HG03025 (cell line): Measurements from ENCODE around the gene KMT2D.
"Not testable (repeated sequence)": the region's sequence is repeated elsewhere in the genome, so short reads cannot be mapped to it uniquely, and the experiment has no call there.

Experiments
- ATAC-seq: cut with Tn5 transposase; IDR thresholded peaks from one replicate; pipeline ENCODE4 v1.9.1; 2021; ENCODE audit warnings: mild to moderate bottlenecking, moderate library complexity; ENCODE audit not compliant: unreplicated experiment, low FRiP score

The KMT2D gene

DNA sequence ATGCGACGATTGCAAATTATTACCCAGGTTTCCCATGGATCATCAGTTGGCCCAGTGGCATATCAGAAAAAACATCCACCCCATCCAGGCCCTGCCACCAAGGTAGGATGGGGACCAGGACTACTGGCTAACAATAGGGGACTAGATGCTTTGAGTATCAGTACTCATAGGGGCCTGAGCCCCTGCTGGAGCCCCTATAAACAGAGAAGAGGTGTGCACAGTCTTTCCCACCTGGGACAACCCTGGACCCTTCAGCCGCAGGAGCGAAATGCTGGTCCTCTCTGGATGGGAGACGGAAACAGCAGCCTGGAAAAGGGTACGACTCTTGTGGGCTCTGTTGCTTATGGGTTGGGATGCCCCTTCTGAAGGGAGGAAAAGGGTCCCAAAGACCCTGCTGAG lies 28.3 kb upstream of the KMT2D start:
- no peak for ATAC-seq

DNA sequence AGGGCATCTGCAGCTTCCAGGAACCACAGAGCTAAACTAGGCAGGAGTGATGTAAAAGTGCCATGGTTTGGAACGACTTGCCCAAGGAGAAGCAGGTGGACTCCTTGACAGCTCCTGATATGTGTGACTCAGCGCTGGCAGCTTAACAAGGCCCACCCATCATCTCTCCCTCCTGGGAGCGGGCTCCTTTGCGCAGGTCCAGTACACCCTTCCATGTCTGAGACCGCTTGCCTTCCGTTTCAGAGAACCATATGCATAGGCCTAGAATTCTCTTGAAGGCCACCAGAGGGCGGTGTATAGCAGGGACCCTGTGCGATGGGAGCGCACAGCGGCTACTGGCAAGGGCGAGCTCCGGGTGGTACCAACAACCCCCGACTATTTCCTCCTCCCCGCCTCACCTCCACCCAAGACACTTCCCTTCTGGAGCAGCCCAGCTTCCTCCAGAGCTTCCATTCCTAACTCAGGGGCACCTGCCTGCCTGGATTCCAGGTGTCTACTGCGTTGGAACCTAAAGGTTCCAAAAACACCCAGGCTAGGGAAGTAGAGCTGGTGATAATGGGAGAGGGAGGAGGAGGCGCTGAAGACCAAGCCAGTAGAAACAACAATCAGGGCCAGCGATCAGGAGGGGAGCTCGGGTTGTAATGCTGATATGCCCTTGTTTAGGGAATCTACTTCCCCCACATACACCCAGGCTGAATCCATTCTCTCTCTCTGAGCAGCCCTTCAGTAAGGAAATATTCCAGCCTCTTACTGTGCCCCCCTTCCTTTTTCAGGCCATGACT lies 27.7 kb upstream of the KMT2D start:
- no peak for ATAC-seq

DNA sequence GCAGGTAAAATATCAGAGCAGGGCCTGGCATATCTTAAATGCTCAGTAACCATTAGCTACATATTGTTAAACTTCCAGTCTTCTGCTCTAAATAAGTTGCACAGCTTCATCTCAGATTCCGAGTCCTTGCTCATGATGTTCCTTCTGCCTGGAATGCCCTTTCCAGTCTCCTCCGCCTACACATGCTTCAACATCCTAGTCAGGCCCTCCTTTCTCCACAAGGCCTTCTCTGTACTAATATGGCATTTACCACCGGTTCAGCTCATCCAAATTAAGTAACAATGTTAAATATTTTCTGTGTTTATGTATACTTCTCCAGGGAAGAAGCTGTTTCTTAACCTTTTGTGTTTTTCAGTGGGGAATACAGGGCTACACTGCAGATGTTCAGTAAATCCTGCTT lies 25.5 kb upstream of the KMT2D start:
- no peak for ATAC-seq

DNA sequence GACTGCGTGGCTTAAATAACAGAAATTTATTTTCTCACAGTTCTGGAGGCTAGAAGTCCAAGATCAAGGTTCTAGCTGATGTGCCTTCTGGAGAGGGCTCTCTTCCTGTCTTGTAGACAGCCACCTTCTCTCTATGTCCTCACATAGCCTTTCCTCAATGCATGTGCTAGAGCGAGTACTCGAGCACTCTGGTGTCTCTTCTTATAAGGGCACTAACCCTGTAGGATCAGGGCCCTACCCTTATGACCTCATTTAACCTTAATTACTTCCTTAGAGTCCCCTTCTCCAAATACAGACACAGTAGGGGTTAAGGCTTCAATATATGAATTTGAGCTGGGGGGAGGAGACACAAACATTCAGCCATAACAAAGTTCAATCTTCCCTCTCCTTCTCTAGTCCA lies 23.8 kb upstream of the KMT2D start:
- no peak for ATAC-seq

DNA sequence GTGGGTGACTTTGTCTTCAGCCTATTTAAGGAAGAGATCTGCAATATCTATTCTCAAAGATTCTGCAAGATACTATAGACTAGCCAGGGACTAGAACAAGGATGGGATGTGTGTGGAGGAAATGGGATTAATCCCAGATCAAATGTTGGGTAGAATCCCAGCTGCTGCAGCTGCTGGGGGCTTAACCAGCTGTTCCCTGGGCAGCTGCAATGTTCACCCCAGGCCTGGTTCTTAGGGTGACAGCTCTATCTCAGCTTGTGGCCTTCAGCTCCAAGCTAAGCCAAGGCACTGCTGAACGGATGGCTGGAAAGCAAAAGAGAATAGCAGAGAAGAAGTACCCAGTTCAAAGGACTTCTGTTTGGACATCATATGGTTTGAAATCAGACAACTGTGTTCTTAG lies 19.2 kb upstream of the KMT2D start:
- no peak for ATAC-seq

DNA sequence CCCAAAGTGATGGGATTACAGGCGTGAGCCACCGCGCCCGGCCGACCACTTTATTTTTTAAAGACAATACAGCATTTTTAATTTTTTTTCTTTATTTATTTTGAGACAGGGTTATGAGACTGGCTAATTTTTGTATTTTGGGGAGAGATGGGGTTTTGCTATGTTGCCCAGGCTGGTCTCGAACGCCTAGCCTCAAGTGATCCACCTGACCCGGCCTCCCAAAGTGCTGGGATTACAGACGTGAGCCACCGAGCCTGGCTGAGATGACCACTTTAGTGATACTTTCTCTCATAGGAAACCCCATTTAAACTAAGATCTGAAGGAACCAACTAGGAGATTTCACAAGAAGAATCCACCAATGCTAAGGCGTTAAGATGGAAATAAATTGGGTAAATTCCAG lies 10.4 kb upstream of the KMT2D start:
- no peak for ATAC-seq

DNA sequence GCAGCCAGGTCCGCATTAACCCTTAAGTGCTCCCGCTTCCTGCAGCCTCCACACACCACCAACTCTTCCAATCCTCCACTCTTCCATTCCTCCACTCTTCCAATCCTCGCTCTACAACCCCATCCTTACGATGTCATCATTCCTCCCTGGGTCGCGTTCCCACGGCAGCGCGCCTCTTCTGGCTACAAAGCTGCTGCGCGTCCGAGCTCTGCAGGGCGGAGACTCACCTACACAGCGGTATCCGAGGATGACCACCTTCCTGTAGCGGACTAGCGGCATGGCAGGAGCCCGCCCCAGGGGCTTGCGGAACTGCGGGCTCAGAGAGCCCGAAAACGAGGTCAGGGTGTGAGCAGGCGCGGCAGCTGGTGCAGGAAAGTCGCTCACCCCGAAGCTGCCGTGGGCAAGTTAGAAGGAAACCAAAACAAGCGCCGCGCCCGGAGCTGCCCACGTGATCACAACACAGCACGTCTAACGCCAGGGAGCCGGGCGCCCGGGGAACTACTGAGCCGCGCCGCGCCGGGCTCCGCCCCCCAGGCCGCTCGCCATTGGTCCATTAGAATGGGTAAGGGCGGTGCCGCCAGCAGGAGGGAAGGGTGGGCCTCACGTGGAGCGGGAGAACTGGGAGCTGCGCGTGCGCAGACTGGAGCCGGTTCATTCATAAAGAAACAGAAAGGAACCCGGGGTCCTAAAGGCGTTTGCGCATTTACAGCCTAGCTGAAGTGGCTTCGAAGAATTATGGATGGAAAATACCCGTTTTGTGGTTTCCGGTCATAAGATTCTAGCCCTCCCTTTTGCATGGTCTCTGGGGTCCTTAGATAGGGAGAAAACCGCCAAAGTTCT lies 9.1 kb upstream of the KMT2D start, which contains the start of gene RHEBL1:
TSS of gene RHEBL1 (minus strand) at position 473 of the 840 bp plus-strand sequence. CDS start at position 279, 194 bp downstream.
- peak; percentile 97 for ATAC-seq

DNA sequence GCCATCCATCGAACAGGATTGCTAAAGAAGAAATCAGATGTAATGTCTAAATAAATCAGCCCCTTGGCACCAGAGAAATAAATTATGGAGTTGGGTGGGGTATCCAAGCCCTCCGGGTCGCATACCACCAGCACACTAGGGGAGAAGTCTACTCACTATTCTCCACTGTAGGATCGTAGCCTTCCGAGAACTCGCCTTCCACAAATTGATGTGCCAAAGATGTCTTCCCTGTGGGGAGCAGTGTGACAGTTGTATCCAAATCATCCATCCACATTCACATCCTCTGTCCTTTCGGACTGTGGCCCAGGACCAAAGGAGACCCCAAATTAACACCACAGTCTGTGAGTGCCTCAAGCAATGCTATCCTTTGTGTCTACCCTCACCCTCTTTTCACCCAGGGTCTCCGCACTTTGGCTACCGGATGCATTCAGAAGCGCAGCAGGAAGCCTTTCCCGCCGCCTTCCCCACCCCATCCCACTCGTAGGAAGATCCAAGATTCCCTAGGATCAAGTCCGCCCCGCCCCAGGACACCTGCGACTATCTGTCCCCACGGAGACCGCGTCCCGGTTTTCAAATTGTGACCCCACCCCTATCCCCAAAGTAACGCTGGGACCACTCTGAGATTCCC lies 8.4 kb upstream of the KMT2D start:
- no peak for ATAC-seq

DNA sequence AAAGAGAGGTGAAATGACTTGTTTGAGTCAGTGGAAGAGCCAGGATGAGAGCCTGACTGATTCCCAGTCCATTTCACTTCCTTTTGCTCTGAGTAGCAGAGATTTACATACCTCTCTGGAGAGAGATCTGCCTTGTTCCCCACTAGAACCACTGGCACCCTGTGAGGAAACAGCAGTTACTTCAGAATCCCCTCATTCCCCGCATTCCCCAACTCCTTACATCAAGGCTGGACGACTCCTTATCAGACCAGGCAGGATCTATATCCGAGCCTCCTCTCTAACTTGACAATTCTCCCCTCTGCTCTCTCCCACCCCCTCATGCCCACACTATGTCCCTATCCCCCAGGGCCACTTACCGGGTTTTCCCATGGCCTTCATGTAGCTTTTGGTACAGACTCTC lies 5.5 kb upstream of the KMT2D start:
- no peak for ATAC-seq

DNA sequence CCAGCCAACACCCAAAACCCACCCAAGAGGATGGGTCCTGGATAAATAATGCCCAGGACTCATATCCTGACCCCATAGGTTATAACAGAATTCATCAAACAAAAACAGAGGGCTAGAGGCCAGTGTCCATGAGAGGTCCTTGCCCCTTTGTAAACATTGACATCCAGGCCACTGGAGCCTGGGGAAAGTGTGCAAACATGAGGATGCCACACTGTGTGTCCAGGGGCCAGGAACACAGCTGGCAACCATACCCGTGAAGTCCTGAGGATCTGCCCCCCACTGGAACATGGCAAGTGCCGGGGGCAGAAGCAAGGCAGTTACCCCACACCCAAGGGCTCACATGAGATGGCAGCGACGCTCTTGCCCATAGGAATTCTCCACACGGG lies 4.2 kb upstream of the KMT2D start:
- ATAC-seq: no peak

DNA sequence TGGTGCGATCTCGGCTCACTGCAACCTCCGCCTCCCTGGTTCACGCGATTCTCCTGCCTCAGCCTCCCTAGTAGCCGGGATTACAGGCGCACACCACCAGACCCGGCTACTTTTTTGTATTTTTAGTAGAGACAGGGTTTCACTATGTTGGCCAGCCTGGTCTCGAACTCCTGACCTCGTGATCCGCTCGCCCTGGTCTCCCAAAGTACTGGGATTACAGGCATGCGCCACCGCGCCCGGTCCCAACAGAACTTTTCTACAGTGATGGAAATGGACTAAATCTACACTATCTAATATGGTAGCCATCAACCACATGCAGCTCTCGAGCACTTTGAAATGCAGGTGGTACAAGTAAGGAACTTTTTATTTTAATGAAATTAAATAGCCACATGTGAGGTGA lies 1.3 kb upstream of the KMT2D start:
- not testable (repeated sequence) for ATAC-seq

DNA sequence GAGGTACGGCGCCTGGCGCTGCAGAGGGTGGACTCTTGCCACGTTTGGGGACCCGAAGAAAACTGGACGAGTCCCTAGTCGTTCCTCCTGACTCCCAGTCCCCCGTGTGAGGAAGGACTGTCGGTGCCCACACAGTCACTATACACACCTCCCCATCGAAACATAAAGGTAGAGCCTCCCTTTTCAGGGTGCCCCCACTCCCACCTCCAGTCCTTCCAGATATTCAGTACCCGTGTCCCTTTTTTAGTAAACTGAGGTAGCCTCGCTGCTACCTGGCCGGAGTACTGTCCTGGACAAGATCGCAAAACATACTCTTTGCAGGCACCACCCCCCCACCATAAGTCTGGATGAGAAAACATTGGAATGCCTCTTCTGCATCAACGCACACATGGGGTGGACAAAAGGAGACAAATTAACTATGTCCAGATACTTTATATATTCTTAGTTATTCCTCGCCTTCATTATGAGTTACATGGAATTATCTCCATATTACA lies 610 bp upstream of the KMT2D start:
- peak; percentile 17 for ATAC-seq

DNA sequence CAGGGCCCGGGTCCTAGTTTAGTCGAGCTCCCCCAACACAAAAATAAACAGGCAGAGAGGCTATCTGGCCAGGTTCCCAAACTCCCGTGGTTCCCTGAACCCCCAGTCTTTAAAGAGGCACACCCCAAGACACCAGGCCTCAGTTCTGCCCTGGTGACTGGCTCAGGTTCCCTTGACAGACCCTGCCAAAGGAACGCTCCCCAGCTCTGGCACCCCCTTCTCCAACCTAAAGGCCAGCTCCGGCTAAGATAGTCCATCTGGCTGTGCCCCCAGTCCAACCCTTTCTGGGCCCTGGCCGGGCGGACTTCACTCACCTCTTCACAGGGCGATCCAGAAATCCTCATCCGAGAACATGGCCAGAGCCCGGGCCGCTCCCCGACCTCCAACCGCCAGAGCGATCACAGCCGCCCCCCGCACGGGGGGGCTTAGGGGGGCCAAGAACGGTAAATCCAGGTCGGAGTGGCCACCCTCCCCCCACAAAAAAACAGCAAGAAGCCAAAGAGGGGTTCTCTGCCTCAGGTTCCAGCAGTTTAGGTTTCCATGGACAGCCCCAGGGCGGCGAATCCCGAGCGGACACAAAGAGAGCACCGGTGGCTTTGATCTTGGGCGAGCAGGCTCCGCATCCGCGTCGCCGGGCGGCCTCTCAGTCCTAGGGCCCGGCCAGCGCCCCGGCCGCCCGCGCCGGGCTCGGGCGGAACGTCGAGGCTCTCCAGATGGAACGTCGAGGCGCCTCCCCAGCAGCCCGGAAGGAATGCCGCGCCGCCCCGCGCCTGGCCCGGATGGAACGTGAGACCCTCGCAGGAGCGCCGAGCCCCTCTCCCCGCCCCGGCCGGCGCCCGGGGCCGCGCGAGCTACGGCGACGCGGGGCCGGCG lies 1.1 kb downstream of the KMT2D start:
- peak; percentile 9 for ATAC-seq

DNA sequence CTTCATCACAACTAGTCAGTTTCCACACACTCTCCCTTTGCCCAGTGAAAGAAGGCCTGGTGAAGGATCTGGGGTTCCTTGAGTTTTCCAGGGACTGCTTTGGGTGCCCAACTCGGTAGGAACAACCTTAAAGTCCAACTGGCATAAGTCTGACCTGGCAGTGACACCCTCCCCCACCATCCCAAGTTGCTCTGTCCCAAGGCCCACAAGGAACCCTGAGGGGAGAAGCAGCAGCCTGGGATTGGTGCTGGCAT lies 1.6 kb downstream of the KMT2D start:
- ATAC-seq: no peak

DNA sequence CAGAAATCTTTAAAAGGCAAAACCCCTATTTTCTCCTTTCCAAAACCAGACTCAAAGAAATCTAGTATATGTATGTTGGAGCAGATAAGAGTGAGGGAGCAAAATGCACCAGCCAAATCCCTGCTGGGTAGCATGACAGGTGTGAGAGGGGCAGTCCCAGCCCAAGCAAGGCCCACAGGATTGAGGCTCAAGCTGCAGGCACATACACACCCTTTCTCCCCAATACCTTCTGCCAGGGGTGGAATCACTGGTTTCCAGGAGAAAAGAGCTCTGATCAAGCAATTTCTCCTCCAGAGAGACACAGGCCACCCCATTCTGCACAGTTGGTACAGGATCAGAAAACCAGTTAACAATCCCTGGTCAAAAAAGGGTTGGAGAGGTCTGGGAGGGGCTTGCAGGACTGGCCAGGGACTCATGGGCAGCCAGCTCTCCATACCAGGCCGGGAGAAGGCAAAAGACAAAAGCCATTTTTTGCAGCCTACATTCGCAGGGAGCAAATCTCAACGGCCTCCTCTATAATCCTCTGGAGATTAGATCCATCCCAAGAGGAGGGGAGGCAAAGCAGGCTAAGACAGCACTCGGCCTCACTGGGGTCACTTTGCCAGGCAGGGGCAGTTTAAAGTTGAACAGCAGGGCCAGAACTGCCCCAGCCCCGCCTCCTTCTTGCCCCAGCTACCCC lies 2.1 kb downstream of the KMT2D start:
- ATAC-seq: no peak

DNA sequence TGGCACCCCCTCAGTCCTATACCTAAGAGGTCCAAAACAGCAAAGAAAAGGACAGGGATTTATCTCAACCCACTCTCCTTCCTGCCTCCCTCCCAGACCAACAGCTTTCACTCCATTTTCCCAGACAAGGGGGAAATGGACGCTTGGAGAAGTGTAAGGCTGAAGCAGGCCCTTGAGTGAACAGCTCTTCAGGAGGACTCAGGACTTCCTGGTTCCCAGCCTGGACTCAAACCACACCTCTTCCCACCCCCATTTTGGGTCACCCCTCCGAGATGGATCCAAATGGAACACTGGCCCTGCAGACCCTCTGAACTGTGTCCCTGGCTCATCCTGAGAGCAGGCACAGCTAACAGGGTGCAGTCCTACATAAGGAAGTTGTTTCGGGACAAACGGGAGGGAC lies 2.7 kb downstream of the KMT2D start:
- no peak for ATAC-seq

DNA sequence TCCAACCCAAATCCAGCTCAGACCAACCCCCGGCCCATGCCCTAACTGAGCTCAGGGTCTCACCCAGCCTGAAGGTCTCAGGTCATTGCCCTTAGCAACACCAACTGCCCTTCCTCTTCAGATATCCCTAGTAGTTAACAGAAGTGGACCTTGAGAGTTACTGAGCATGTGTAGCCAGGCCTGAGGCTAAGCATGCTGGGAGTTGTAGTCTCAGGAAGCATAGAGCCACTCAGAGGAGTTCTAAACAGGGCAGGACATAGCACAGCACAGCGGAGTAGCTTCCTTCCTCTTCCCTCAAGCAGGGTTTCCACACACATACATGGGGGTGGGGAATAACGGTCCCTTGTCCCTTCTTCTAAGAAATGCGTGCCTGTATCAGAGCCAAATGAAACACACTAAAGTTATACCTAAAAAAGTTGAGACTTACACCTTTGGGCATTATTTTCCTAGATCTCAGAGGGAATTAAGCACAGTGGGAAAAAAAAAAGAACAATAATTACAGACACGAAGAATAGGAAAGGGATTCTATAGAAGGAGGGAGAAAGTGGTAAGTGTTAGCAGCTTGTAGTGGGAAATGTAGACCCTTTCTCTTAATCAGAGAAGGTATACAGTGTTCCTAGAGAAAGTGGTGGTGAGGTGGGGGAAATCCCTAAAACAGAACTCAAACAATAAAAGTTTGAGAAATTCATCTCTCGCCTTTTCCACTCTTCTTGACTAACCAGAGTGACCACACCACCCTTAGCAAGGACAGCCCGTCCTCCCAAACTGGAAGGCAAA lies 4.4 kb downstream of the KMT2D start:
- peak; percentile 50 for ATAC-seq

DNA sequence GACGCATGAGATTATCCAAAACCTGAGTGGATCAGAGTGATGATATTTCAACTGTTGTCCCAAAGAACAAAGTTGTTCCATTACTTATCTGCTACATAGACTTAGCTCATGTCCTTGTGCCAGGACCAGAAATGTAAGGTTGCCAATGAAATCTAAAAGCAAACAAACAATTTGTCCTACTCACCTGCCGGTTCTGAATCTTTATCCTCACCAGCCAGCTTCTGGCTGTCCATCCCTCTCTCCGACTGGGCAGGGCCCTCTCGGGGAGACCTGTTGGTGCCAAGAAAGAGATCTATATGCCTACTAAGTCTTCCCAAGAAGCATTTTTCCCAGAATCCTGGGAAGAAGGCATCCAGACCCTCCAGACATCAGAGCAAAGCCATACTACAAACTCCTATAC lies 5.5 kb downstream of the KMT2D start:
- no peak for ATAC-seq

DNA sequence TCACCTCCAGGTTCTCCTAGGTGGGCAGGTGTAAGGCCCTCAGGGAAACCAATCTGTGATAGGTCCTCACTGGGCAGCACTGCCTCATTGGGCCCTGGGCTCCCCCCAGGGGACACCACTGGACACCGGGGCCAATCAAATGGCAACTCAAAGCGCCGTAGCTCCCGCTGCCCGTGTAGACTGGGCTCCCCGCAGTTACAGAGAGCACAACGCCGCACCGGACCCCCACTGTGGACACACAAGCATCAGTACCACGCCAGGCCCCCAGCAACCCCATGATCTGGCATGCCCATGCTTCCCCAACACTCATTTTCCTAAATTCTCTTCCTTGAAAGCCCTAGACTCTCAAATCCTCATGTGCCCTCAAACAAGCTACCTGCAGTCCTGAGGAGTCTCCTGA lies 6.1 kb downstream of the KMT2D start:
- no peak for ATAC-seq
